Activated CD8-positive, alpha-beta T cell treated with anti-CD3 and anti-CD28 coated beads for 36 hours (primary cell): Measurements from ENCODE around the gene CALHM3. TPM values are rescaled to one million over a fixed set of nuclear protein-coding genes. Genes with fewer than 3 reads are reported as not detected.
A peak's percentile ranks its signal among the peaks of the same experiment; 100 is the strongest.
"Not testable (repeated sequence)": the region's sequence is repeated elsewhere in the genome, so short reads cannot be mapped to it uniquely, and the experiment has no call there.

Experiments used
- ATAC-seq: fragments of 200-7000 bp; cut with Tn5 transposase; one replicate; pipeline ENCODE4 v1.10.0; 2021; ENCODE audit warnings: mild to moderate bottlenecking, moderate library complexity
- CTCF ChIA-PET: fragments of 350-600 bp; sonication (Branson Sonifier 250); formaldehyde crosslinking; loops from one replicate; lab custom pipeline; 2021; ENCODE audit warnings: antibody characterized with exemption; lab: Charles Lee
- POLR2A ChIA-PET: fragments of 350-600 bp; sonication (Branson Sonifier 250); formaldehyde crosslinking; loops from one replicate; lab custom pipeline; 2021; ENCODE audit warnings: antibody characterized with exemption; lab: Charles Lee
- DNase-seq: peaks from one replicate; pipeline ENCODE4 v3.0.0-alpha.2; 2020
- H3K27ac Mint-ChIP-seq: one replicate; pipeline ENCODE4 v1.8.0; 2021; ENCODE audit warnings: mild to moderate bottlenecking, mixed read lengths
- H3K27me3 Mint-ChIP-seq: one replicate; pipeline ENCODE4 v1.8.0; 2021; ENCODE audit warnings: mixed read lengths
- H3K36me3 Mint-ChIP-seq: one replicate; pipeline ENCODE4 v1.8.0; 2021; ENCODE audit warnings: low read depth, mixed read lengths
- H3K4me1 Mint-ChIP-seq: one replicate; pipeline ENCODE4 v1.8.0; 2021; ENCODE audit warnings: low read depth, mixed read lengths
- H3K4me3 Mint-ChIP-seq: one replicate; pipeline ENCODE4 v1.8.0; 2021; ENCODE audit warnings: mild to moderate bottlenecking, moderate library complexity, mixed read lengths
- H3K9me3 Mint-ChIP-seq: one replicate; pipeline ENCODE4 v1.8.0; 2021; ENCODE audit warnings: mixed read lengths
- CTCF ChIP-seq: fragments of 200-600 bp; IDR thresholded peaks from one replicate; pipeline ENCODE4 v1.8.0; 2022; ENCODE audit warnings: antibody characterized with exemption, mild to moderate bottlenecking
- intact Hi-C: fragments of 100-400 bp; cut with micrococcal nuclease; formaldehyde crosslinking; loops from one replicate; pipeline ENCODE4 v1.10.0; 2022
- total RNA-seq, 2 experiments: library from RNA; stranded (reverse); gene quantifications; one replicate each; pipeline ENCODE4 v1.2.3, GENCODE V29; 2021

The CALHM3 gene
- total RNA-seq, 2 experiments from 2014 or later, result not detected

GRCh38 chr10:103507235-103508191 lies 28.5 kb upstream of the CALHM3 start:
- Mint-ChIP-seq H3K9me3 (no peaks in the 10 kb centered on the region), H3K4me3 (no peak overlapping the region), H3K27ac (no peak overlapping the region), H3K36me3 (no peaks in the 10 kb centered on the region), H3K4me1 (peaks cover 13% of the 10 kb centered on the region), H3K27me3 (peaks cover 27% of the 10 kb centered on the region)
- TF ChIP-seq CTCF, result no peak
- ATAC-seq, result no peak
- intact Hi-C loops, result no loop called here
- POLR2A ChIA-PET, result interaction anchor here (1.0 kb wide), 1 partner anchor 9 kb away, joined by 4 read pairs; no protein-coding TSS in a partner anchor
- CTCF ChIA-PET, result interaction anchor here (1.1 kb wide), 1 partner anchor 22 kb away, joined by 3 read pairs; no protein-coding TSS in a partner anchor
- no peak for DNase-seq

- ChIA-PET POLR2A (no interaction called here), CTCF (no interaction called here)
- Mint-ChIP-seq H3K9me3 (no peaks in the 10 kb centered on the region), H3K36me3 (no peaks in the 10 kb centered on the region), H3K4me3 (no peak overlapping the region), H3K27me3 (peaks cover 28% of the 10 kb centered on the region), H3K4me1 (peaks cover 14% of the 10 kb centered on the region), H3K27ac (no peak overlapping the region)
- no peak for ATAC-seq
- DNase-seq, result no peak
- no peak for TF ChIP-seq CTCF
- intact Hi-C loops, result no loop called here
These were observed 27.0 kb upstream of the CALHM3 start for GRCh38 chr10:103506061-103506460.

- peak; percentile 89 for ATAC-seq
- Mint-ChIP-seq H3K36me3 (no peaks in the 10 kb centered on the region), H3K9me3 (no peaks in the 10 kb centered on the region), H3K4me3 (no peak overlapping the region), H3K27ac (peak overlapping the region; percentile 41), H3K27me3 (peaks cover 32% of the 10 kb centered on the region), H3K4me1 (peaks cover 23% of the 10 kb centered on the region)
- peak; percentile 65 for DNase-seq
- CTCF ChIA-PET, result interaction anchor here (0.8 to 6.4 kb wide), 7 partner anchors 10 to 182 kb away, joined by 3 to 29 read pairs (median 3); no protein-coding TSS in a partner anchor
- intact Hi-C loops, result no loop called here
- POLR2A ChIA-PET, result no interaction called here
- no peak for TF ChIP-seq CTCF
These were observed 25.2 kb upstream of the CALHM3 start for GRCh38 chr10:103504181-103504783.

GRCh38 chr10:103503777-103504176 lies 24.7 kb upstream of the CALHM3 start:
- POLR2A ChIA-PET, result interaction anchor here (1.3 kb wide), 2 partner anchors 12 to 13 kb away, joined by 3 to 4 read pairs; no protein-coding TSS in a partner anchor
- DNase-seq, H3K36me3 Mint-ChIP-seq, H3K9me3 Mint-ChIP-seq, intact Hi-C loops, H3K27ac Mint-ChIP-seq, H3K4me3 Mint-ChIP-seq, ATAC-seq: not testable (repeated sequence)
- Mint-ChIP-seq H3K27me3 (peaks cover 33% of the 10 kb centered on the region), H3K4me1 (peaks cover 23% of the 10 kb centered on the region)
- CTCF ChIA-PET, result interaction anchor here (0.9 to 6.4 kb wide), 5 partner anchors 9 to 89 kb away, joined by 3 to 29 read pairs (median 3); no protein-coding TSS in a partner anchor

- ATAC-seq, result no peak
- Mint-ChIP-seq H3K4me1 (peaks cover 23% of the 10 kb centered on the region), H3K27ac (no peak overlapping the region), H3K4me3 (no peak overlapping the region), H3K27me3 (peaks cover 34% of the 10 kb centered on the region), H3K36me3 (no peaks in the 10 kb centered on the region), H3K9me3 (no peaks in the 10 kb centered on the region)
- intact Hi-C loops, result no loop called here
- POLR2A ChIA-PET, result interaction anchor here (1.3 kb wide), 2 partner anchors 11 to 12 kb away, joined by 3 to 4 read pairs; no protein-coding TSS in a partner anchor
- no peak for TF ChIP-seq CTCF
- no peak for DNase-seq
- CTCF ChIA-PET, result interaction anchor here (0.9 to 6.4 kb wide), 6 partner anchors 9 to 90 kb away, joined by 3 to 29 read pairs (median 4); no protein-coding TSS in a partner anchor
These were observed 24.0 kb upstream of the CALHM3 start for GRCh38 chr10:103502849-103503660.
